Measurements from ENCODE around the gene TSHZ2.

The TSHZ2 gene

GRCh38 chr20:53072923-53073579 lies 100.9 kb downstream of the TSHZ2 start:
- Histone ChIP-seq H3K79me2 (ENCODE audit: insufficient read depth, low read depth) (no peaks in the 10 kb centered on the region), H2AFZ (ENCODE audit: low read depth) (no peak overlapping the region), H3K36me3 (ENCODE audit: insufficient read depth) (no peaks in the 10 kb centered on the region), H3K27me3 (ENCODE audit: insufficient read depth, low read depth) (no peaks in the 10 kb centered on the region), H3K4me3 (IDR thresholded peaks at IDR 0.05; ENCODE audit: insufficient read depth, low read depth, low read length) (no peak overlapping the region), H3K4me1 (ENCODE audit: low read depth, poor library complexity, severe bottlenecking) (no peaks in the 10 kb centered on the region), H3K4me2 (no peak overlapping the region), H3K27ac (no peak overlapping the region), H4K20me1 (ENCODE audit: insufficient read depth) (no peaks in the 10 kb centered on the region), H3K9ac (no peak overlapping the region)
- TF ChIP-seq, protein P1, sequence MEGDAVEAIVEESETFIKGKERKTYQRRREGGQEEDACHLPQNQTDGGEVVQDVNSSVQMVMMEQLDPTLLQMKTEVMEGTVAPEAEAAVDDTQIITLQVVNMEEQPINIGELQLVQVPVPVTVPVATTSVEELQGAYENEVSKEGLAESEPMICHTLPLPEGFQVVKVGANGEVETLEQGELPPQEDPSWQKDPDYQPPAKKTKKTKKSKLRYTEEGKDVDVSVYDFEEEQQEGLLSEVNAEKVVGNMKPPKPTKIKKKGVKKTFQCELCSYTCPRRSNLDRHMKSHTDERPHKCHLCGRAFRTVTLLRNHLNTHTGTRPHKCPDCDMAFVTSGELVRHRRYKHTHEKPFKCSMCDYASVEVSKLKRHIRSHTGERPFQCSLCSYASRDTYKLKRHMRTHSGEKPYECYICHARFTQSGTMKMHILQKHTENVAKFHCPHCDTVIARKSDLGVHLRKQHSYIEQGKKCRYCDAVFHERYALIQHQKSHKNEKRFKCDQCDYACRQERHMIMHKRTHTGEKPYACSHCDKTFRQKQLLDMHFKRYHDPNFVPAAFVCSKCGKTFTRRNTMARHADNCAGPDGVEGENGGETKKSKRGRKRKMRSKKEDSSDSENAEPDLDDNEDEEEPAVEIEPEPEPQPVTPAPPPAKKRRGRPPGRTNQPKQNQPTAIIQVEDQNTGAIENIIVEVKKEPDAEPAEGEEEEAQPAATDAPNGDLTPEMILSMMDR (conservative IDR thresholded peaks at IDR 0.05; ENCODE audit: low read depth, low read length), result no peak

DNA sequence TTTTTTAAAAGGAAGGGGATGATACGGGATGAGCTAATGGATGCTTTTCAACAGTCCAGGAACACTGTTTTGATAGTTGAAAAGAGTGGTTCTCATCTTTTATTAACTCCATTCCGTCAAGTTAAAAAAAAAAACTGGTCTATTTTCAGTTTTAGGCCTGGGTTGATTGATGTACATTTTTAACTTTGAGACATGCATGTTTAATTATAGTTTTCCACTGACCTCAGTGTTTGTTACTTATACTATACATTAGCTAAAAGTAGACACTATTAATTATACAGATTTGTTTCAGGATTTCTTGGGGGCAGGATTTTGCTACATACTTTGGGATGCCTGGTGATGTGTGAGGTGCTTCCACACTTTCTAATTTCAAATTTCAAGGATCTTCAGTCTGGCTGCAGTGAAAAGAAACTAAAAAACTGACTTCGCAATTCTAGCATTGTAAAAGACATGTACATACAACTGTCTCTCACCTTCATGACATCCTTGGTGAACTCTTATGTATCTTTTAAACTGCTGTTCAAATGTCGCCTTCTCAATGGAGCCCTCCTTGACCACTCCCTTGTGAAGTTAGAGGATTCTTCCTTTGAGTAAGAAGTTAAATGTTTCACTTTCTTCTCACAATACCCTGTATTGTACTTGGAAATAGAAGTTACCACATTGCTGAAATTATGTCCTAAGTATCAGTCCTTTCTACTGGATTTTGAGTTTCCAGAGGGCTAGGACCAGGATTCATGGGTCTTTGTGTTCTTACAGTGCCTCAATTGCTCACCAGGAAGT lies 101.7 kb downstream of the TSHZ2 start:
- Histone ChIP-seq H3K36me3 (ENCODE audit: insufficient read depth) (no peaks in the 10 kb centered on the region), H3K4me1 (ENCODE audit: low read depth, poor library complexity, severe bottlenecking) (no peaks in the 10 kb centered on the region), H3K9ac (no peak overlapping the region), H3K79me2 (ENCODE audit: insufficient read depth, low read depth) (no peaks in the 10 kb centered on the region), H3K4me2 (no peak overlapping the region), H3K27ac (no peak overlapping the region), H3K27me3 (ENCODE audit: insufficient read depth, low read depth) (no peaks in the 10 kb centered on the region), H4K20me1 (ENCODE audit: insufficient read depth) (no peaks in the 10 kb centered on the region), H3K4me3 (IDR thresholded peaks at IDR 0.05; ENCODE audit: insufficient read depth, low read depth, low read length) (no peak overlapping the region), H2AFZ (ENCODE audit: low read depth) (no peak overlapping the region)
- TF ChIP-seq, protein P1 (conservative IDR thresholded peaks at IDR 0.05; ENCODE audit: low read depth, low read length), result no peak

GRCh38 chr20:53074811-53075314 lies 102.7 kb downstream of the TSHZ2 start:
- H3K4me3 ChIP-seq (IDR thresholded peaks at IDR 0.05; ENCODE audit: insufficient read depth, low read depth, low read length), result no peak overlapping the region

GRCh38 chr20:53076668-53077067 lies 104.5 kb downstream of the TSHZ2 start:
- no peaks in the 10 kb centered on the region for H3K36me3 ChIP-seq (ENCODE audit: insufficient read depth)
- no peaks in the 10 kb centered on the region for H3K27me3 ChIP-seq (ENCODE audit: insufficient read depth, low read depth)
- H3K4me1 ChIP-seq (ENCODE audit: low read depth, poor library complexity, severe bottlenecking), result no peaks in the 10 kb centered on the region
- TF ChIP-seq, protein P1 (conservative IDR thresholded peaks at IDR 0.05; ENCODE audit: low read depth, low read length), result no peak
- no peak overlapping the region for H3K27ac ChIP-seq
- no peak overlapping the region for H3K9ac ChIP-seq
- H3K79me2 ChIP-seq (ENCODE audit: insufficient read depth, low read depth), result no peaks in the 10 kb centered on the region
- no peaks in the 10 kb centered on the region for H4K20me1 ChIP-seq (ENCODE audit: insufficient read depth)
- H3K4me2 ChIP-seq, result no peak overlapping the region
- no peak overlapping the region for H3K4me3 ChIP-seq (IDR thresholded peaks at IDR 0.05; ENCODE audit: insufficient read depth, low read depth, low read length)
- H2AFZ ChIP-seq (ENCODE audit: low read depth), result no peak overlapping the region

More at GRCh38 chr20:53074811-53075314, 102.7 kb downstream of the TSHZ2 start:
- Histone ChIP-seq H3K4me2 (no peak overlapping the region), H3K9ac (no peak overlapping the region), H3K27ac (no peak overlapping the region), H3K4me1 (ENCODE audit: low read depth, poor library complexity, severe bottlenecking) (no peaks in the 10 kb centered on the region), H3K27me3 (ENCODE audit: insufficient read depth, low read depth) (no peaks in the 10 kb centered on the region), H2AFZ (ENCODE audit: low read depth) (no peak overlapping the region), H3K36me3 (ENCODE audit: insufficient read depth) (no peaks in the 10 kb centered on the region), H3K79me2 (ENCODE audit: insufficient read depth, low read depth) (no peaks in the 10 kb centered on the region), H4K20me1 (ENCODE audit: insufficient read depth) (no peaks in the 10 kb centered on the region)
- TF ChIP-seq, protein P1 (conservative IDR thresholded peaks at IDR 0.05; ENCODE audit: low read depth, low read length), result no peak
